GM19239 (cell line): ENCODE measurements around the gene ACSF3.

ENCODE experiments used
- DNase-seq: peaks from one replicate; pipeline ENCODE4 v3.0.0; 2011; ENCODE audit warnings: low spot score; ENCODE audit not compliant: insufficient read length
- FAIRE-seq: peaks from 2 replicates; lab custom pipeline; 2011; peaks lifted over from hg19 to GRCh38; lab: Jason Lieb, UNC

Gene ACSF3

GRCh38 chr16:89138843-89139520, 45.3 kb downstream of the ACSF3 start:
- FAIRE-seq (no peak), DNase-seq (no peak)

GRCh38 chr16:89139907-89140361, 46.3 kb downstream of the ACSF3 start:
- FAIRE-seq (no peak), DNase-seq (no peak)

GRCh38 chr16:89140401-89140800, 46.7 kb downstream of the ACSF3 start:
- DNase-seq (no peak), FAIRE-seq (no peak)

- DNase-seq, result no peak
- no peak for FAIRE-seq
Measured at GRCh38 chr16:89140981-89141883, 47.6 kb downstream of the ACSF3 start.

- FAIRE-seq (no peak), DNase-seq (no peak)
Measured at GRCh38 chr16:89141884-89142267, 48.2 kb downstream of the ACSF3 start.

GRCh38 chr16:89142474-89143195, 49.0 kb downstream of the ACSF3 start:
- no peak for DNase-seq
- FAIRE-seq, result no peak

GRCh38 chr16:89143201-89143741, 49.6 kb downstream of the ACSF3 start:
- DNase-seq, result no peak
- FAIRE-seq, result no peak

- DNase-seq (no peak), FAIRE-seq (no peak)
Measured at GRCh38 chr16:89143911-89144675, 50.4 kb downstream of the ACSF3 start.

GRCh38 chr16:89144681-89145080, 51.0 kb downstream of the ACSF3 start:
- DNase-seq, result no peak
- no peak for FAIRE-seq

GRCh38 chr16:89145406-89146161, 51.9 kb downstream of the ACSF3 start:
- DNase-seq (no peak), FAIRE-seq (no peak)

- DNase-seq (no peak), FAIRE-seq (no peak)
Measured at GRCh38 chr16:89146211-89147005, 52.8 kb downstream of the ACSF3 start.

GRCh38 chr16:89147085-89147817, 53.6 kb downstream of the ACSF3 start:
- DNase-seq (no peak), FAIRE-seq (no peak)

- DNase-seq (no peak), FAIRE-seq (no peak)
Measured at GRCh38 chr16:89149386-89149785, 55.7 kb downstream of the ACSF3 start.

- FAIRE-seq (no peak), DNase-seq (no peak)
Measured at GRCh38 chr16:89150090-89150835, 56.6 kb downstream of the ACSF3 start.

- no peak for FAIRE-seq
Measured at GRCh38 chr16:89150981-89151380, 57.3 kb downstream of the ACSF3 start.

GRCh38 chr16:89152831-89153700, 59.4 kb downstream of the ACSF3 start:
- FAIRE-seq, result no peak

More at GRCh38 chr16:89150981-89151380, 57.3 kb downstream of the ACSF3 start:
- no peak for DNase-seq

More at GRCh38 chr16:89152831-89153700, 59.4 kb downstream of the ACSF3 start:
- DNase-seq, result no peak
